Heart right ventricle (tissue), 16 donors: ENCODE data around the gene EZH1. TPM values are rescaled to one million over a fixed set of nuclear protein-coding genes. Genes with fewer than 3 reads are reported as not detected.

ENCODE experiments used
- ATAC-seq, 8 donors: fragments of 200-7000 bp; cut with Tn5 transposase; one replicate each; pipeline ENCODE4 v1.9.1; 2020; ENCODE audit warnings: mild to moderate bottlenecking in 8 of 8, moderate library complexity in 8 of 8, moderate number of reproducible peaks in 1 of 8
- DNase-seq, 2 donors: peaks; one replicate each; pipeline ENCODE4 v3.0.0-alpha.2; 2020
- H3K27ac ChIP-seq, 10 donors: fragments of 200-600 bp; sonication (generic) in 2 of 10; one replicate each; pipeline versions ENCODE4 v1.5.0 to v1.8.0; 2020 to 2022; ENCODE audit warnings: mild to moderate bottlenecking in 3 of 10
- H3K27me3 ChIP-seq, 7 donors: fragments of 200-600 bp; one replicate each; pipeline ENCODE4 v1.8.0; 2021 to 2022; ENCODE audit warnings: mild to moderate bottlenecking in 2 of 7
- H3K36me3 ChIP-seq, 9 donors: fragments of 200-600 bp; sonication (generic) in 1 of 9; one replicate each; pipeline versions ENCODE4 v1.5.0 to v1.8.0; 2020 to 2022; ENCODE audit warnings: mild to moderate bottlenecking in 2 of 9
- H3K4me1 ChIP-seq, 9 donors: fragments of 200-600 bp; sonication (generic) in 1 of 9; one replicate each; pipeline versions ENCODE4 v1.5.0 to v1.8.0; 2020 to 2022; ENCODE audit warnings: mild to moderate bottlenecking in 4 of 9
- H3K4me3 ChIP-seq, 10 donors: fragments of 200-600 bp; sonication (generic) in 2 of 10; one replicate each; pipeline versions ENCODE4 v1.5.0 to v1.8.0; 2020 to 2022; ENCODE audit warnings: mild to moderate bottlenecking in 7 of 10, moderate library complexity in 2 of 10
- H3K9me3 ChIP-seq, 11 donors: fragments of 200-600 bp in 10 of 11; sonication (generic) in 2 of 11; one replicate each; pipeline versions ENCODE4 v1.5.0 to v1.8.0; 2013 to 2022; ENCODE audit warnings: mild to moderate bottlenecking in 2 of 11, control low read depth in 1 of 11, moderate library complexity in 1 of 11
- WGBS, 2 donors: extraction: QIAGEN DNeasy Blood & Tissue Kit; methylation state at CpG; one replicate each; pipeline ENCODE4 v1.1.7; 2013; ENCODE audit warnings: inconsistent platforms in 1 of 2; 5-methylcytosine and 5-hydroxymethylcytosine counted together
- intact Hi-C, 10 donors: fragments of 100-400 bp; cut with DNase I; formaldehyde crosslinking; loops; one replicate each; pipeline versions ENCODE4 v1.11.1 to v1.14.2; 2022
- polyA plus RNA-seq, 2 donors: library from polyadenylated mRNA; stranded (reverse); fragments of 200-250 nt; gene quantifications; one replicate each; pipeline ENCODE4 v1.2.3, GENCODE V29; 2013
- total RNA-seq, 10 donors: library from RNA; stranded (reverse); fragmentation: NEBNext Ultra II Directional in 3 of 10; extraction: Animal tissue kit (Norgen Biotek cat#: 25700) in 3 of 10; gene quantifications; one replicate each; pipeline versions ENCODE4 v1.2.1 to v1.2.4, GENCODE V29; 2021 to 2023
- TF ChIP-seq, protein P1 (sequence below), 9 donors: fragments of 200-600 bp; sonication (generic) in 2 of 9; IDR thresholded peaks; one replicate each; pipeline versions ENCODE4 v1.5.0 to v1.8.0; 2021 to 2022; ENCODE audit warnings: antibody characterized with exemption in 9 of 9, mild to moderate bottlenecking in 5 of 9, moderate library complexity in 1 of 9
- donor health status: Arrhythmogenic right ventricular cardiomyopathy.
- donor health status: ischemic (EF 13 %, LVEDD 7.1; RV severe dilation, severe dysfunction).
- donor health status: healthy with polysubstance abuse.
- donor health status: DM: no; HTN: yes; CAD: no.
- donor health status: DM: no; HTN: no; CAD: no.
- donor health status: ischemic (EF 25% LVEDD 6.9; RV normal size, moderate dysfunction).
- donor health status: ischemic (EF 25% LVEDD 5.7; RV mildly dilated, moderate dysfunction).
- donor health status: healthy.
- donor health status: DM: yes; HTN: yes; CAD: no.
- donor health status: Ischemic cardiomyopathy.
- donor health status: ischemic (EF 35%, LVEDD 5.7; RV mildly dilated, moderate dysfunction).
- donor health status: nonischemic (EF 11% LVEDD 7.7; RV severe dilation, severe dysfunction).
- donor health status: DM: yes; HTN: yes; CAD: no.
- donor health status: PGD.
- donor health status: ischemic (EF 29% LVEDD 5.4; RV normal size, mild dysfunction).
- donor health status: nonischemic (EF 23%, LVEDD 6.1; RV moderate dilation, normal function).

Gene EZH1
- total and polyA plus RNA-seq, 12 donors, result 16.0 to 50.5 (median 45.9) TPM

DNA sequence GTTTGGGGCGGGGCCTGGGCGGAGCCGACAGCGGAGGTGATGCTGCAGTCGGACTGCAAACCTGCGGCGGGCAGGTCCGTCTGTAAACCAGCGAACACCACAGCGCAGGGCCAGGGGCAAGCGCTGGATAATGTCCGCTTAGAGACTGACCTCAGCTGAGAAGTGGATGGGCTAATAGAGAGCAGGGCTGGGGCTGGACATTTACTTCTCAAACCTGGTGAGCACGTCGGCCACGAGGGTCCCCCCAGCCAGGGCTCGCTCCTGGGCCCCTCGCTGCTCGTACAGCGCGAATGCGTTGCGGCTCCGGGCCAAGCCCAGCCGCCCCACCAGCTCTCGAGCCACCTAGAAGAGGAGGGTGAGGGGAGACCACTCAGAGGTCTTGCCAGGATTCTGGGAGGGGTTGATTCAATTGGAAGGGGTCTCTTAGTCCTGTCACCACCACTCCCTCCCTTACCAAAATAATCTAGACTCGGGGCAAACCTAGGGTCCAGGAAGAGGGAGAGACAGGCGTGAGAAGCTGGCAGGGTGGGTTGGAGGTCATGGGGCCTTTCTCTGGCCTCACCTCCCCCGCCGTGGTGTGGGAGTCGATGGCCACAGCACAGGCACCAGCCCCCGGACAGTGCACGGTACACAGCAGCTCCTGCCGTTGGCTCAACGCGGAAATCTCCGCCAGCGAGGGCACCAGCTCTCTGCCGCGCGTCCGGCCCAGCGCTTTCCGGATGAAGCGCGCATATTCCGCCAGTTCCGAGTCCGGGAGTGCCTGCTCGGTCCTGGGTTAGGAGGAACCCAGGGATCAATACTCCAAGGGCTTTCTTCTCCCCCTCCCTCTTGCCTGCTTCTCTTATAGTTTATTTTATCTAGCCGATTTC lies 73.8 kb downstream of the EZH1 start:
- H3K27ac ChIP-seq, result peak overlapping the region in 3 of 10 donors; percentile 9 to 39 (median 24)
- DNase-seq, result no peak
- H3K9me3 ChIP-seq, result no peaks in the 10 kb centered on the region
- no peak for ATAC-seq
- peaks cover 0 to 68% (median 0%) of the 10 kb centered on the region in 7 donors for H3K27me3 ChIP-seq
- peaks cover 25 to 73% (median 54%) of the 10 kb centered on the region in 9 donors for H3K4me1 ChIP-seq
- peak overlapping the region in 1 of 10 donors; percentile 34 for H3K4me3 ChIP-seq
- TF ChIP-seq, protein P1, sequence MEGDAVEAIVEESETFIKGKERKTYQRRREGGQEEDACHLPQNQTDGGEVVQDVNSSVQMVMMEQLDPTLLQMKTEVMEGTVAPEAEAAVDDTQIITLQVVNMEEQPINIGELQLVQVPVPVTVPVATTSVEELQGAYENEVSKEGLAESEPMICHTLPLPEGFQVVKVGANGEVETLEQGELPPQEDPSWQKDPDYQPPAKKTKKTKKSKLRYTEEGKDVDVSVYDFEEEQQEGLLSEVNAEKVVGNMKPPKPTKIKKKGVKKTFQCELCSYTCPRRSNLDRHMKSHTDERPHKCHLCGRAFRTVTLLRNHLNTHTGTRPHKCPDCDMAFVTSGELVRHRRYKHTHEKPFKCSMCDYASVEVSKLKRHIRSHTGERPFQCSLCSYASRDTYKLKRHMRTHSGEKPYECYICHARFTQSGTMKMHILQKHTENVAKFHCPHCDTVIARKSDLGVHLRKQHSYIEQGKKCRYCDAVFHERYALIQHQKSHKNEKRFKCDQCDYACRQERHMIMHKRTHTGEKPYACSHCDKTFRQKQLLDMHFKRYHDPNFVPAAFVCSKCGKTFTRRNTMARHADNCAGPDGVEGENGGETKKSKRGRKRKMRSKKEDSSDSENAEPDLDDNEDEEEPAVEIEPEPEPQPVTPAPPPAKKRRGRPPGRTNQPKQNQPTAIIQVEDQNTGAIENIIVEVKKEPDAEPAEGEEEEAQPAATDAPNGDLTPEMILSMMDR (IDR thresholded peaks at IDR 0.05), result no peak
- intact Hi-C loops, result no loop called here
- WGBS, 2 donors, result 82 to 83% methylated on average over 50 of the region's 50 CpGs
- H3K36me3 ChIP-seq, result peaks cover 0 to 79% (median 33%) of the 10 kb centered on the region in 9 donors

DNA sequence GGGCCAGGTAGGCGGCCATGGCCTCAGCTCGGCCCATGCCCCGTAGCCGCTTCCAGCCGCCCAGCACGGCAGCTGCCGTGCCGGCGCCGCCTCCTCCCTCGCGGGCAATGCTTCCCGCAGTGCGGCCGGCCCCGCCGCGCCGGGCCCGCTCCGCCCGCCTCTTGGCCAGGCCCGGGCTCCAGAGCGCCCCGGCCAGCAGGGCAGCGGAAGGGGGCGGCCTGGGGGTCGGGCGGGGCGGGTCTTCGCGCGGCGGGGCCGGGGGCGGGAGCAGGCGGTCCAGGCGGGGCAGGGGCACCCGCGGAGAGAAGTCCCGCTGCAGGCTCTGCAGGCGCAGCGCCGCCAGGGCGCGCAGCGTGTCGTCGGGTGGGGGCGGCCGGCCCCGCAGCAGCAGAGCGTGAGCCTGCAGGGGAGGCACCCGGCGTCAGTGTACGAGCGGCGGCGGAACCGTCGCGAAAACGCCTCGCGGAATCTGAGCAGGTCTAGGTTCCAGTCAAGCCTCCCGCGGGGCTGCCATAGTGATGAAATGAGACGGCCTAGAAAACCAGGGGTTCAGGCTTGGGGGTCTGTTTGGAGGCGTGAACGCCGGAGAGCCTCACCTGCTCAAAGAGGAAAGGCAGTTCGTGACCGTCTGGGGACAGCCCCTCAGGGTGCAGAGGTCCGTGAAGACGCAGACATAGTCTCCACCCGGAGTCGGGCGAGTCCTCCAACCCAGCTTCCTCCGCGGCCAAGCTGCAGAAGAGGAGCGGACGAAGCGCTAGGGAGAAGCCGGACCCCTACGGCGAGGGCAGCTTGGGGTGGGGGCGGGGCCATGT lies 74.7 kb downstream of the EZH1 start:
- ATAC-seq (no peak), DNase-seq (no peak)
- no peaks in the 10 kb centered on the region for H3K9me3 ChIP-seq
- intact Hi-C loops, result loop anchor here in 2 of 10 donors (10.0 kb wide), 1 partner anchor 55 kb away; no protein-coding TSS in a partner anchor
- H3K4me1 ChIP-seq, result peaks cover 25 to 66% (median 47%) of the 10 kb centered on the region in 9 donors
- peak overlapping the region in 2 of 10 donors; percentile 10 to 83 for H3K27ac ChIP-seq
- peaks cover 0 to 87% (median 33%) of the 10 kb centered on the region in 9 donors for H3K36me3 ChIP-seq
- peaks cover 0 to 60% (median 0%) of the 10 kb centered on the region in 7 donors for H3K27me3 ChIP-seq
- TF ChIP-seq, protein P1 (IDR thresholded peaks at IDR 0.05), result no peak
- 74 to 75% methylated on average over 57 to 83 of the region's 87 CpGs for WGBS, 2 donors
- H3K4me3 ChIP-seq, result peak overlapping the region in 1 of 10 donors; percentile 34

DNA sequence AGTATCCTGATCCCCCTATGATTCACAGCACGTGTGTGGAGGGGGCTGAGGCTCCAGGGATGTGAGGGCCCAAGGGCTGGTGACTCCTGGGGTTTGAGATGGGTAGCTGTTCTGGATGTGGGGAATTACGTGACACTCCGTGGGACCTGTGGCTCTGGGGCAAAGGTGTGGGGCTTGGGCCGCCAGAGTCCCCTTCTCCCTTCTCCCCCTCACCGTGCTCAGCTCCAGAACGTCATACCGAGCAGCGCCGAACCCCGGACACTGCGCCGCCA lies 75.2 kb downstream of the EZH1 start:
- Histone ChIP-seq H3K4me1 (peaks cover 23 to 61% (median 42%) of the 10 kb centered on the region in 9 donors), H3K27ac (peak overlapping the region in 7 of 10 donors; percentile 2 to 86 (median 34)), H3K9me3 (no peaks in the 10 kb centered on the region), H3K36me3 (peaks cover 0 to 92% (median 33%) of the 10 kb centered on the region in 9 donors), H3K4me3 (no peak overlapping the region), H3K27me3 (peaks cover 0 to 55% (median 0%) of the 10 kb centered on the region in 7 donors)
- ATAC-seq (no peak), DNase-seq (no peak)
- TF ChIP-seq, protein P1 (IDR thresholded peaks at IDR 0.05), result no peak
- 85 to 88% methylated on average over 12 of the region's 12 CpGs for WGBS, 2 donors
- intact Hi-C loops, result loop anchor here in 2 of 10 donors (10.0 kb wide), 1 partner anchor 55 kb away; no protein-coding TSS in a partner anchor
